HepG2 (cell line): ENCODE measurements around the gene UBXN6. TPM values are rescaled to one million over a fixed set of nuclear protein-coding genes. Genes with fewer than 3 reads are reported as not detected.

Experiments
- ATAC-seq: fragments of 200-7000 bp; cut with Tn5 transposase; 3 replicates; pipeline ENCODE4 v1.9.1; 2020; ENCODE audit warnings: mild to moderate bottlenecking, moderate library complexity
- BruUV-seq: library from RNA; stranded (reverse); fragments of 400-500 nt; replicated peaks from 2 replicates; lab custom pipeline; 2021; lab: Mats Ljungman, UMichigan
- CTCF ChIA-PET: fragments of 300-600 bp; formaldehyde crosslinking; extraction: SDS; loops from one replicate; lab custom pipeline; 2021; ENCODE audit warnings: low total read pairs, inconsistent platforms, low intra/inter-chr PET ratio; lab: Yijun Ruan, JAX
- POLR2A ChIA-PET: fragments of 350-600 bp; sonication (Branson Sonifier 250); formaldehyde crosslinking; loops from one replicate; lab custom pipeline; 2020; ENCODE audit warnings: antibody characterized with exemption, inconsistent platforms; lab: Yijun Ruan, JAX
- DNase-seq: peaks from one replicate; pipeline ENCODE4 v3.0.0-alpha.2; 2015; ENCODE audit warnings: low spot score
- FAIRE-seq: peaks from 3 replicates; lab custom pipeline; 2011; peaks lifted over from hg19 to GRCh38; lab: Jason Lieb, UNC
- H2AFZ ChIP-seq: one replicate; pipeline ENCODE4 v1.6.1; 2011; ENCODE audit warnings: low read length, inconsistent platforms
- H3K27ac ChIP-seq: fragments of 300-600 bp; 3 replicates; pipeline ENCODE4 v1.8.0; 2011; ENCODE audit warnings: mixed run types, mild to moderate bottlenecking, mixed read lengths, low read length, inconsistent platforms; ENCODE audit not compliant: insufficient read depth; ENCODE audit errors: extremely low read length
- H3K27me3 ChIP-seq, 2 experiments: fragments of 200-600 bp in 1 of 2; 2 replicates in 1 of 2; 3 replicates in 1 of 2; pipeline versions ENCODE4 v1.6.0 to v1.8.0; 2011; ENCODE audit warnings: low read length in 2 of 2, mild to moderate bottlenecking in 2 of 2, moderate library complexity in 2 of 2, inconsistent platforms in 1 of 2; ENCODE audit not compliant: insufficient read depth in 2 of 2, control insufficient read depth in 1 of 2
- H3K36me3 ChIP-seq, 2 experiments: fragments of 200-600 bp in 1 of 2; replicated peaks in 1 of 2; 2 replicates in 1 of 2; 3 replicates in 1 of 2; pipeline versions ENCODE4 v1.5.1 to v1.8.0; 2011; ENCODE audit warnings: low read length in 2 of 2, inconsistent platforms in 1 of 2; ENCODE audit not compliant: insufficient read depth in 2 of 2, control insufficient read depth in 1 of 2
- H3K4me1 ChIP-seq: 2 replicates; pipeline ENCODE4 v1.5.1; 2012; ENCODE audit warnings: low read length, inconsistent platforms; ENCODE audit not compliant: insufficient read depth
- H3K4me2 ChIP-seq: 2 replicates; pipeline ENCODE4 v1.6.0; 2011; ENCODE audit warnings: low read depth, low read length, inconsistent platforms
- H3K4me3 ChIP-seq, 3 experiments: fragments of 200-600 bp in 1 of 3; sonication (generic), shearing (Covaris generic) in 1 of 3; replicated peaks in 1 of 3; 2 replicates each; pipeline ENCODE4 v1.5.1; 2011 to 2016; ENCODE audit warnings: low read length in 3 of 3, inconsistent platforms in 2 of 3, low read depth in 2 of 3, mild to moderate bottlenecking in 2 of 3, control low read depth in 1 of 3, mixed read lengths in 1 of 3; ENCODE audit not compliant: insufficient read depth in 1 of 3
- H3K79me2 ChIP-seq: one replicate; pipeline ENCODE4 v1.6.1; 2011; ENCODE audit warnings: low read length, inconsistent platforms; ENCODE audit not compliant: insufficient read depth
- H3K9ac ChIP-seq: 2 replicates; pipeline ENCODE4 v1.6.0; 2011; ENCODE audit warnings: mild to moderate bottlenecking, low read depth, low read length, inconsistent platforms; ENCODE audit not compliant: insufficient read depth
- H3K9me3 ChIP-seq: 2 replicates; pipeline ENCODE4 v1.5.1; 2012; ENCODE audit warnings: mild to moderate bottlenecking, low read length
- H4K20me1 ChIP-seq: 2 replicates; pipeline ENCODE4 v1.6.0; 2011; ENCODE audit warnings: inconsistent platforms, mild to moderate bottlenecking, low read length, moderate library complexity; ENCODE audit not compliant: insufficient read depth
- CCAR2 ChIP-seq: fragments of 200-400 bp; formaldehyde crosslinking; optimal IDR thresholded peaks from 2 replicates; pipeline ENCODE3; 2018; ENCODE audit warnings: low read depth, mild to moderate bottlenecking, low read length, moderate library complexity
- CCDC6 ChIP-seq: sonication (generic); formaldehyde crosslinking; IDR thresholded peaks from 2 replicates; pipeline ENCODE4 v1.8.1; 2022; ENCODE audit warnings: mild to moderate bottlenecking, missing genetic modification reagents, moderate library complexity
- FOSL1 ChIP-seq: sonication (generic); formaldehyde crosslinking; IDR thresholded peaks from 2 replicates; pipeline ENCODE4 v1.9.0; 2021; ENCODE audit warnings: missing genetic modification reagents, borderline replicate concordance
- KIAA2018 ChIP-seq: sonication (generic); formaldehyde crosslinking; IDR thresholded peaks from 2 replicates; pipeline ENCODE4 v1.5.0; 2020; ENCODE audit warnings: mild to moderate bottlenecking, missing genetic modification reagents, borderline replicate concordance
- NFE2 ChIP-seq: sonication (generic); formaldehyde crosslinking; IDR thresholded peaks from 2 replicates; pipeline ENCODE4 v1.4.0; 2020; ENCODE audit warnings: missing genetic modification reagents
- NFKB2 ChIP-seq: sonication (generic); formaldehyde crosslinking; IDR thresholded peaks from 2 replicates; pipeline ENCODE4 v1.4.0; 2020; ENCODE audit warnings: missing genetic modification reagents, borderline replicate concordance
- PHF20 ChIP-seq: sonication (generic); formaldehyde crosslinking; IDR thresholded peaks from 2 replicates; pipeline ENCODE4 v1.5.0; 2020; ENCODE audit warnings: mild to moderate bottlenecking, missing genetic modification reagents
- SUZ12 ChIP-seq: fragments of 150-350 bp; IDR thresholded peaks from 2 replicates; pipeline ENCODE4 v1.6.1; 2014; ENCODE audit warnings: low read depth, low read length
- ZNF12 ChIP-seq: sonication (generic); formaldehyde crosslinking; IDR thresholded peaks from 2 replicates; pipeline ENCODE4 v1.5.0; 2020; ENCODE audit warnings: missing genetic modification reagents
- ZNF501 ChIP-seq: sonication (generic); formaldehyde crosslinking; IDR thresholded peaks from 2 replicates; pipeline ENCODE4 v1.5.1; 2020; ENCODE audit warnings: mild to moderate bottlenecking, moderate library complexity, missing genetic modification reagents
- WGBS: methylation state at CpG from one replicate; pipeline ENCODE4 v1.1.6; 2017; ENCODE audit warnings: low lambda C conversion rate; 5-methylcytosine and 5-hydroxymethylcytosine counted together
- in situ Hi-C: cut with HindIII; loops from 2 replicates; pipeline ENCODE4 v1.10.0; 2017; ENCODE audit warnings: low pct_unique_long_range_greater_than_20kb; ENCODE audit not compliant: extremely low pct_ligation_motif_present
- intact Hi-C: fragments of 100-400 bp; cut with micrococcal nuclease; formaldehyde crosslinking; loops from one replicate; pipeline ENCODE4 v1.10.0; 2022; ENCODE audit not compliant: unreplicated experiment
- polyA plus RNA-seq, 8 experiments: library from polyadenylated mRNA; depleted of rRNA in 3 of 8; stranded (reverse) in 7 of 8; unstranded in 1 of 8; fragments of >200 nt; fragmentation: Illumina TruSeq in 4 of 8; extraction: Trizol in 4 of 8; gene quantifications; 2 replicates each; pipeline versions ENCODE4 v1.2.1 to v1.2.3, GENCODE V29; 2011 to 2016; ENCODE audit warnings: low read depth in 4 of 8, missing spikeins in 1 of 8, mixed read lengths in 1 of 8; ENCODE audit not compliant: insufficient read depth in 1 of 8
- total RNA-seq, 5 experiments: library from RNA; depleted of rRNA; stranded (reverse); fragments of >200 nt; fragmentation: Illumina TruSeq; extraction: Trizol; gene quantifications; 2 replicates each; pipeline ENCODE4 v1.2.3, GENCODE V29; 2016; ENCODE audit warnings: low read depth in 1 of 5

Gene UBXN6
- total and polyA plus RNA-seq, 2 of the 13 experiments (the other 11 are each of a cell fraction or from before 2014, with no cell fraction given) = 34.9 to 35.5 TPM

- Histone ChIP-seq H3K27me3 (no peaks in the 10 kb centered on the region), H3K79me2 (no peaks in the 10 kb centered on the region), H2AFZ (no peak overlapping the region), H4K20me1 (no peaks in the 10 kb centered on the region), H3K9me3 (no peaks in the 10 kb centered on the region), H3K4me2 (no peak overlapping the region), H3K4me3 (no peak overlapping the region), H3K27ac (no peak overlapping the region), H3K4me1 (peaks cover 3% of the 10 kb centered on the region; the same call in 1 of the 2 replicates), H3K9ac (no peak overlapping the region), H3K36me3 (peaks cover 24 to 68% of the 10 kb centered on the region in 2 experiments)
- in situ Hi-C loops (no loop called here), intact Hi-C loops (no loop called here)
- ATAC-seq (no peak), FAIRE-seq (no peak), DNase-seq (no peak)
- CTCF ChIA-PET = no interaction called here
- BruUV-seq = no TSS peak
- TF ChIP-seq CCAR2 (no peak), FOSL1 (CRISPR knock-in tag) (no peak), PHF20 (CRISPR knock-in tag) (no peak), CCDC6 (CRISPR knock-in tag) (no peak)
- WGBS = 97% methylated on average over 15 of the region's 16 CpGs
- POLR2A ChIA-PET = no interaction called here
Measured at GRCh38 chr19:4429256-4429655, 28.3 kb downstream of the UBXN6 start.

- no peak overlapping the region for H3K4me2 ChIP-seq
- no peak for DNase-seq
- WGBS = 98% methylated on average over 19 of the region's 20 CpGs
- H4K20me1 ChIP-seq = no peaks in the 10 kb centered on the region
- H3K79me2 ChIP-seq = no peaks in the 10 kb centered on the region
- POLR2A ChIA-PET = no interaction called here
- no peak overlapping the region for H3K4me3 ChIP-seq
- H3K9me3 ChIP-seq = no peaks in the 10 kb centered on the region
- in situ Hi-C loops = no loop called here
- no peak overlapping the region for H3K9ac ChIP-seq
- no TSS peak for BruUV-seq
- H3K36me3 ChIP-seq = peaks cover 30 to 68% of the 10 kb centered on the region in 2 experiments
- H2AFZ ChIP-seq = no peak overlapping the region
- no peak for FAIRE-seq
- H3K27ac ChIP-seq = no peak overlapping the region
- CTCF ChIA-PET = no interaction called here
- no peaks in the 10 kb centered on the region for H3K27me3 ChIP-seq
- no peak for ATAC-seq
- intact Hi-C loops = no loop called here
- peaks cover 8% of the 10 kb centered on the region; the same call in 1 of the 2 replicates for H3K4me1 ChIP-seq
- TF ChIP-seq ZNF12 (no peak), ZNF501 (CRISPR knock-in tag) (no peak), NFE2 (no peak), NFKB2 (CRISPR knock-in tag) (no peak), KIAA2018 (no peak), SUZ12 (no peak)
Measured at GRCh38 chr19:4428326-4428975, 29.1 kb downstream of the UBXN6 start.
